Caki2 (cell line): Measurements from ENCODE around the gene STRIT1. TPM values are rescaled to one million over a fixed set of nuclear protein-coding genes. Genes with fewer than 3 reads are reported as not detected.

Experiments used
- total RNA-seq: library from RNA; depleted of rRNA; stranded (reverse); fragments of >200 nt; shearing (Covaris generic); gene quantifications from 2 replicates; pipeline ENCODE4 v1.2.3, GENCODE V29; 2014; ENCODE audit warnings: low replicate concordance; rRNA removed

The STRIT1 gene
- total RNA-seq, 1 experiment from 2014 or later: not detected

Other genes starting within 250 kb of the STRIT1 start
- gene MME, start 213.4 kb downstream of the STRIT1 start, total RNA-seq: 0.12 and 0.88 TPM in 2 replicates